GM12892 (cell line): ENCODE data around the gene UGGT2.
"Not testable (repeated sequence)": the region's sequence is repeated elsewhere in the genome, so short reads cannot be mapped to it uniquely, and the experiment has no call there.

Source experiments
- POLR2A ChIP-seq: IDR thresholded peaks from 2 replicates; pipeline ENCODE4 v1.6.1; 2011; ENCODE audit warnings: low read depth, low read length, control low read depth
- POLR2AphosphoS5 ChIP-seq: IDR thresholded peaks from 2 replicates; pipeline ENCODE4 v1.6.1; 2011; ENCODE audit warnings: low read depth, low read length, control low read depth
- TAF1 ChIP-seq: IDR thresholded peaks from 2 replicates; pipeline ENCODE4 v1.6.1; 2011; ENCODE audit warnings: low read depth, mild to moderate bottlenecking, control low read depth, low read length, borderline replicate concordance

DNA sequence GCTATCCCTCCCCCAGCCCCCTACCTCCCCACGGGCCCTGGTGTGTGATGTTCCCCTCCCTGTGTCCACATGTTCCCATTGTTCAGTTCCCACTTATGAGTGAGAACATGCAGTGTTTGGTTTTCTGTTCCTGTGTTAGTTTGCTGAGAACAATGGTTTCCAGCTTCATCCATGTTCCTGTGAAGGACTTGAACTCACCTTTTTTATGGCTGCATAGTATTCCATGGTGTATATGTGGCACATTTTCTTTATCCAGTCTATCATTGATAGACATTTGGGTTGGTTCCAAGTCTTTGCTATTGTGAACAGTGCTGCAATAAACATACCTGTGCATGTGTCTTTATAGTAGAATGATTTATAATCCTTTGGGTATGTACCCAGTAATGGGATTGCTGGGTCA, 271.3 kb downstream of the UGGT2 start:
- not testable (repeated sequence) for TF ChIP-seq POLR2A, TAF1, POLR2AphosphoS5
